Measurements from ENCODE around the gene EWSR1.

The EWSR1 gene

GRCh38 chr22:29255064-29255621, 12.9 kb upstream of the EWSR1 start:
- Histone ChIP-seq H3K27ac (ENCODE audit: extremely low read depth, low read depth, low read length) (no peak overlapping the region), H3K36me3 (ENCODE audit: control insufficient read depth in 2 of 2, insufficient read depth in 1 of 2, low read length in 2 of 2) (peaks cover 0 to 13% of the 10 kb centered on the region in 2 experiments; a peak in 1 of 3 replicates)
- POLR2A ChIA-PET = interaction anchor here (0.6 kb wide), 2 partner anchors 652 to 1500 kb away, joined by 3 to 4 read pairs; no protein-coding TSS in a partner anchor

GRCh38 chr22:29256606-29257325, 11.3 kb upstream of the EWSR1 start:
- Histone ChIP-seq H3K4me3 (ENCODE audit: low read depth, low read length) (no peak overlapping the region), H3K27ac (ENCODE audit: extremely low read depth, low read depth, low read length) (no peak overlapping the region), H3K4me1 (ENCODE audit: control insufficient read depth, insufficient read depth, low read length) (no peaks in the 10 kb centered on the region), H3K9me3 (ENCODE audit: control insufficient read depth, insufficient read depth, low read depth, low read length) (no peaks in the 10 kb centered on the region), H3K36me3 (ENCODE audit: control insufficient read depth in 2 of 2, insufficient read depth in 1 of 2, low read length in 2 of 2) (peaks cover 7 to 25% of the 10 kb centered on the region in 2 experiments; a peak in 2 of 3 replicates)
- ChIA-PET POLR2A (interaction anchor here (0.7 to 1.5 kb wide), 2 partner anchors 10 to 753 kb away, joined by 4 read pairs; no protein-coding TSS in a partner anchor), CTCF (interaction anchor here (4.4 kb wide), 1 partner anchor 12 kb away, joined by 30 read pairs; no protein-coding TSS in a partner anchor)
- no peak for TF ChIP-seq ZNF133 (tag by site-specific recombination; IDR thresholded peaks at IDR 0.05)
- TF ChIP-seq TRIM28 (IDR thresholded peaks at IDR 0.05; ENCODE audit: borderline replicate concordance, low read length) = no peak
- no peak for TF ChIP-seq ZNF138 (tag by site-specific recombination; IDR thresholded peaks at IDR 0.05; ENCODE audit: borderline replicate concordance)
- TF ChIP-seq ZNF610 (tag by site-specific recombination; IDR thresholded peaks at IDR 0.05; ENCODE audit: borderline replicate concordance) = no peak
- TF ChIP-seq ZNF311 (tag by site-specific recombination; IDR thresholded peaks at IDR 0.05; ENCODE audit: borderline replicate concordance) = no peak
- TF ChIP-seq ZNF843 (tag by site-specific recombination; IDR thresholded peaks at IDR 0.05) = no peak
- no peak for TF ChIP-seq ZNF211 (tag by site-specific recombination; IDR thresholded peaks at IDR 0.05; ENCODE audit: low read depth)
- no peak for TF ChIP-seq ZNF175 (tag by site-specific recombination; IDR thresholded peaks at IDR 0.05)
- TF ChIP-seq MZF1 (tag by site-specific recombination; IDR thresholded peaks at IDR 0.05; ENCODE audit: borderline replicate concordance) = no peak
- TF ChIP-seq ZNF266 (tag by site-specific recombination; IDR thresholded peaks at IDR 0.05; ENCODE audit: low read depth) = no peak
- no peak for TF ChIP-seq ATF2 (tag by site-specific recombination; IDR thresholded peaks at IDR 0.05; ENCODE audit: low read depth)
- TF ChIP-seq ZFP3 (tag by site-specific recombination; IDR thresholded peaks at IDR 0.05; ENCODE audit: low read depth) = no peak
- no peak for TF ChIP-seq ZNF701 (tag by site-specific recombination; IDR thresholded peaks at IDR 0.05)
- no peak for TF ChIP-seq KLF10 (tag by site-specific recombination; IDR thresholded peaks at IDR 0.05)
- no peak for TF ChIP-seq ZNF2 (tag by site-specific recombination; IDR thresholded peaks at IDR 0.05)
- TF ChIP-seq ZBTB7A (tag by site-specific recombination; IDR thresholded peaks at IDR 0.05; ENCODE audit: low read depth) = no peak
- TF ChIP-seq ZNF148 (tag by site-specific recombination; IDR thresholded peaks at IDR 0.05; ENCODE audit: borderline replicate concordance) = no peak
- no peak for TF ChIP-seq ZNF513 (tag by site-specific recombination; IDR thresholded peaks at IDR 0.05)

More at GRCh38 chr22:29255064-29255621, 12.9 kb upstream of the EWSR1 start:
- H3K4me3 ChIP-seq (ENCODE audit: low read depth, low read length) = no peak overlapping the region
- TF ChIP-seq ZNF211 (tag by site-specific recombination; IDR thresholded peaks at IDR 0.05; ENCODE audit: low read depth) (no peak), ZBTB1 (tag by site-specific recombination; IDR thresholded peaks at IDR 0.05) (no peak), CTCF (tag by site-specific recombination; IDR thresholded peaks at IDR 0.05) (no peak), RBAK (tag by site-specific recombination; IDR thresholded peaks at IDR 0.05) (no peak), ZIC2 (tag by site-specific recombination; IDR thresholded peaks at IDR 0.05) (no peak), ZNF248 (tag by site-specific recombination; IDR thresholded peaks at IDR 0.05) (no peak), ZNF596 (tag by site-specific recombination; IDR thresholded peaks at IDR 0.05) (no peak), ZNF560 (tag by site-specific recombination; IDR thresholded peaks at IDR 0.05; ENCODE audit: borderline replicate concordance) (no peak), ZNF654 (tag by site-specific recombination; IDR thresholded peaks at IDR 0.05; ENCODE audit: low read depth) (no peak), ZNF302 (tag by site-specific recombination; IDR thresholded peaks at IDR 0.05; ENCODE audit: low read depth) (no peak), KLF7 (tag by site-specific recombination; IDR thresholded peaks at IDR 0.05; ENCODE audit: borderline replicate concordance) (no peak), FEZF1 (tag by site-specific recombination; IDR thresholded peaks at IDR 0.05) (no peak), ZNF146 (tag by site-specific recombination; IDR thresholded peaks at IDR 0.05) (no peak), ZNF140 (tag by site-specific recombination; IDR thresholded peaks at IDR 0.05) (no peak), PRDM1 (tag by site-specific recombination; IDR thresholded peaks at IDR 0.05) (no peak)
- no peaks in the 10 kb centered on the region for H3K4me1 ChIP-seq (ENCODE audit: control insufficient read depth, insufficient read depth, low read length)
- CTCF ChIA-PET = interaction anchor here (4.4 kb wide), 1 partner anchor 10 kb away, joined by 30 read pairs; no protein-coding TSS in a partner anchor
- H3K9me3 ChIP-seq (ENCODE audit: control insufficient read depth, insufficient read depth, low read depth, low read length) = no peaks in the 10 kb centered on the region

All from HEK293 (cell line).